ENCODE measurements around the gene PRSS50.

GRCh38 chr3:46706771-46707582 lies 10.7 kb downstream of the PRSS50 start:
- TF ChIP-seq CTCF (IDR thresholded peaks at IDR 0.05; ENCODE audit: low read depth, low read length, missing input control) (no peak), ATF3 (IDR thresholded peaks at IDR 0.05) (no peak), YY1 (IDR thresholded peaks at IDR 0.05) (no peak), JUND (IDR thresholded peaks at IDR 0.05) (no peak), FOXA1 (IDR thresholded peaks at IDR 0.05) (no peak)

Data from liver (tissue), 3 donors.